HG02885 (cell line): Measurements from ENCODE around the gene DVL3.

ENCODE experiments used
- ATAC-seq: cut with Tn5 transposase; IDR thresholded peaks from one replicate; pipeline ENCODE4 v1.9.1; 2021; ENCODE audit warnings: mild to moderate bottlenecking; ENCODE audit not compliant: unreplicated experiment, poor library complexity

The DVL3 gene

GRCh38 chr3:184175506-184175905 is 20.3 kb downstream of the DVL3 start:
- no peak for ATAC-seq

- ATAC-seq, result no peak
Observed at GRCh38 chr3:184175981-184176376, 20.8 kb downstream of the DVL3 start.

- no peak for ATAC-seq
Observed at GRCh38 chr3:184176377-184177330, 21.5 kb downstream of the DVL3 start.

GRCh38 chr3:184177331-184177731 is 22.2 kb downstream of the DVL3 start:
- ATAC-seq, result no peak

GRCh38 chr3:184177767-184178306 is 22.7 kb downstream of the DVL3 start:
- ATAC-seq, result no peak

- no peak for ATAC-seq
Observed at GRCh38 chr3:184178521-184179138, 23.5 kb downstream of the DVL3 start.

GRCh38 chr3:184180165-184180564 is 25.0 kb downstream of the DVL3 start:
- ATAC-seq, result no peak

GRCh38 chr3:184181596-184181995 is 26.4 kb downstream of the DVL3 start:
- no peak for ATAC-seq

GRCh38 chr3:184183679-184184078 is 28.5 kb downstream of the DVL3 start:
- no peak for ATAC-seq

- no peak for ATAC-seq
Observed at GRCh38 chr3:184184546-184185230, 29.5 kb downstream of the DVL3 start.

- ATAC-seq, result peak; percentile 94
Observed at GRCh38 chr3:184185461-184186183, 30.4 kb downstream of the DVL3 start.

- ATAC-seq, result peak; percentile 23
Observed at GRCh38 chr3:184186184-184186901, 31.2 kb downstream of the DVL3 start, which contains the start of gene ABCF3. Gene ABCF3, plus strand, starts transcription at chr3:184186199. Its CDS starts 9 bp downstream, at chr3:184186208.

- no peak for ATAC-seq
Observed at GRCh38 chr3:184186902-184187207, 31.7 kb downstream of the DVL3 start.

GRCh38 chr3:184188080-184188479 is 32.9 kb downstream of the DVL3 start:
- ATAC-seq, result no peak

- ATAC-seq, result no peak
Observed at GRCh38 chr3:184189421-184189820, 34.2 kb downstream of the DVL3 start.

- no peak for ATAC-seq
Observed at GRCh38 chr3:184192889-184193288, 37.7 kb downstream of the DVL3 start.

GRCh38 chr3:184193991-184194539 is 38.9 kb downstream of the DVL3 start:
- no peak for ATAC-seq

- no peak for ATAC-seq
Observed at GRCh38 chr3:184196536-184196935, 41.4 kb downstream of the DVL3 start.

- no peak for ATAC-seq
Observed at GRCh38 chr3:184198509-184198908, 43.3 kb downstream of the DVL3 start.
